SH-SY5Y (cell line): ENCODE measurements around the gene VPS13D.

Experiments used
- GATA2 ChIP-seq: IDR thresholded peaks from 2 replicates; pipeline ENCODE4 v1.6.1; 2011; ENCODE audit warnings: mild to moderate bottlenecking, low read depth, low read length
- GATA3 ChIP-seq: IDR thresholded peaks from 2 replicates; pipeline ENCODE4 v1.6.1; 2011; ENCODE audit warnings: low read depth, mild to moderate bottlenecking, low read length, moderate library complexity

GRCh38 chr1:12371053-12371452, 141.2 kb downstream of the VPS13D start:
- no peak for TF ChIP-seq GATA3
- TF ChIP-seq GATA2 = no peak
